Peyer's patch (tissue), 4 donors: Measurements from ENCODE around the gene NOTO.

Source experiments
- CTCF ChIP-seq, 6 experiments: fragments of 450-650 bp in 4 of 6; fragments of 200-600 bp in 2 of 6; sonication (generic) in 1 of 6; IDR thresholded peaks; one replicate each; pipeline ENCODE4 v1.5.1; 2017 to 2019; ENCODE audit warnings: antibody characterized with exemption in 6 of 6, mild to moderate bottlenecking in 3 of 6, moderate library complexity in 1 of 6
- POLR2A ChIP-seq, 2 donors: fragments of 450-650 bp; IDR thresholded peaks; one replicate each; pipeline ENCODE4 v1.5.1; 2017; ENCODE audit warnings: antibody characterized with exemption in 2 of 2, mild to moderate bottlenecking in 2 of 2, moderate library complexity in 2 of 2

GRCh38 chr2:73185965-73186364 lies 16.4 kb upstream of the NOTO start:
- no peak for TF ChIP-seq CTCF (IDR thresholded peaks at IDR 0.05)
- TF ChIP-seq POLR2A (IDR thresholded peaks at IDR 0.05) = no peak
